Suprapubic skin (tissue), 3 donors: ENCODE results near the gene RBM33.

Source experiments
- CTCF ChIP-seq, 2 donors: fragments of 200-600 bp in 1 of 2; fragments of 450-650 bp in 1 of 2; sonication (generic) in 1 of 2; IDR thresholded peaks; one replicate each; pipeline ENCODE4 v1.5.1; 2016 to 2019; ENCODE audit warnings: antibody characterized with exemption in 2 of 2, mild to moderate bottlenecking in 1 of 2, moderate library complexity in 1 of 2
- POLR2A ChIP-seq, 2 donors: fragments of 450-650 bp; IDR thresholded peaks; one replicate each; pipeline ENCODE4 v1.6.1; 2017; ENCODE audit warnings: antibody characterized with exemption in 2 of 2, mild to moderate bottlenecking in 2 of 2, moderate library complexity in 2 of 2

- TF ChIP-seq CTCF (IDR thresholded peaks at IDR 0.05) (no peak), POLR2A (IDR thresholded peaks at IDR 0.05) (no peak)
Measured at GRCh38 chr7:155629171-155629570, 15.3 kb upstream of the RBM33 start.
